DOHH2 (cell line): ENCODE results near the gene NOTCH1.
A peak's percentile ranks its signal among the peaks of the same experiment; 100 is the strongest.

Experiments
- H3F3A ChIP-seq: fragments of 200-600 bp; sonication (generic), shearing (Covaris generic); 2 replicates; pipeline ENCODE4 v1.6.0; 2016; ENCODE audit warnings: antibody characterized with exemption, mild to moderate bottlenecking; ENCODE audit not compliant: control insufficient read depth, insufficient read depth
- H3K27ac ChIP-seq: fragments of 200-600 bp; sonication (generic); 2 replicates; pipeline ENCODE4 v1.5.1; 2014; ENCODE audit warnings: low read depth, mild to moderate bottlenecking, low read length, moderate library complexity
- H3K27me3 ChIP-seq: fragments of 200-600 bp; sonication (generic); 2 replicates; pipeline ENCODE4 v1.6.1; 2014; ENCODE audit warnings: mild to moderate bottlenecking, low read length, mixed read lengths; ENCODE audit not compliant: control insufficient read depth
- H3K36me3 ChIP-seq: fragments of 200-600 bp; sonication (generic); 2 replicates; pipeline ENCODE4 v1.6.1; 2014; ENCODE audit warnings: mild to moderate bottlenecking, low read length, moderate library complexity, mixed read lengths; ENCODE audit not compliant: control insufficient read depth
- H3K4me1 ChIP-seq: fragments of 200-600 bp; sonication (generic); 2 replicates; pipeline ENCODE4 v1.6.1; 2014; ENCODE audit warnings: mild to moderate bottlenecking, low read length, mixed read lengths; ENCODE audit not compliant: control insufficient read depth
- H3K4me2 ChIP-seq: fragments of 200-600 bp; sonication (generic); 2 replicates; pipeline ENCODE4 v1.6.0; 2014; ENCODE audit warnings: mild to moderate bottlenecking, low read length, moderate library complexity
- H3K4me3 ChIP-seq: fragments of 200-600 bp; sonication (generic); 2 replicates; pipeline ENCODE4 v1.5.1; 2014; ENCODE audit warnings: mild to moderate bottlenecking, low read length, mixed read lengths
- H3K79me2 ChIP-seq: fragments of 200-600 bp; sonication (generic); 2 replicates; pipeline ENCODE4 v1.6.1; 2014; ENCODE audit warnings: mild to moderate bottlenecking, low read length, mixed read lengths; ENCODE audit not compliant: control insufficient read depth
- H3K9me2 ChIP-seq: fragments of 200-600 bp; sonication (generic); replicated peaks from 2 replicates; pipeline ENCODE4 v1.6.1; 2014; ENCODE audit warnings: mild to moderate bottlenecking, low read length, mixed read lengths; ENCODE audit not compliant: control insufficient read depth
- H3K9me3 ChIP-seq: fragments of 200-600 bp; sonication (generic); 2 replicates; pipeline ENCODE4 v1.6.1; 2014; ENCODE audit warnings: antibody characterized with exemption, low read length, mixed read lengths; ENCODE audit not compliant: control insufficient read depth, insufficient read depth
- H4K20me1 ChIP-seq: fragments of 200-600 bp; sonication (generic); 2 replicates; pipeline ENCODE4 v1.6.0; 2014; ENCODE audit warnings: low read depth, mild to moderate bottlenecking, antibody characterized with exemption, low read length, moderate library complexity; ENCODE audit not compliant: control insufficient read depth, insufficient read depth
- CTCF ChIP-seq: fragments of 200-600 bp; sonication (generic); IDR thresholded peaks from one replicate; pipeline ENCODE4 v1.5.1; 2014; ENCODE audit warnings: antibody characterized with exemption, mild to moderate bottlenecking, low read depth, low read length; ENCODE audit not compliant: poor library complexity, severe bottlenecking
- EZH2phosphoT487 ChIP-seq: fragments of 200-600 bp; sonication (generic); IDR thresholded peaks from 2 replicates; pipeline ENCODE4 v1.6.1; 2017; ENCODE audit warnings: borderline replicate concordance, mild to moderate bottlenecking, antibody characterized with exemption, low read length, moderate library complexity, mixed read lengths

Gene NOTCH1

GRCh38 chr9:136454026-136454796, 91.6 kb downstream of the NOTCH1 start:
- Histone ChIP-seq H3F3A (no peaks in the 10 kb centered on the region), H3K4me3 (no peak overlapping the region), H3K27me3 (no peaks in the 10 kb centered on the region), H3K4me2 (no peak overlapping the region), H3K9me2 (no peaks in the 10 kb centered on the region), H3K36me3 (peaks cover 78% of the 10 kb centered on the region), H3K27ac (no peak overlapping the region), H3K79me2 (no peaks in the 10 kb centered on the region), H3K9me3 (no peaks in the 10 kb centered on the region), H4K20me1 (no peaks in the 10 kb centered on the region), H3K4me1 (no peaks in the 10 kb centered on the region)
- TF ChIP-seq EZH2phosphoT487 (no peak), CTCF (no peak)

- no peaks in the 10 kb centered on the region for H3K4me1 ChIP-seq
- TF ChIP-seq EZH2phosphoT487 (no peak), CTCF (no peak)
- no peak overlapping the region for H3K4me2 ChIP-seq
- no peaks in the 10 kb centered on the region for H3K9me3 ChIP-seq
- H3K36me3 ChIP-seq, result peaks cover 75% of the 10 kb centered on the region
- H3K79me2 ChIP-seq, result no peaks in the 10 kb centered on the region
- no peaks in the 10 kb centered on the region for H3K9me2 ChIP-seq
- no peaks in the 10 kb centered on the region for H4K20me1 ChIP-seq
- H3K27ac ChIP-seq, result no peak overlapping the region
- H3F3A ChIP-seq, result no peaks in the 10 kb centered on the region
- no peaks in the 10 kb centered on the region for H3K27me3 ChIP-seq
- no peak overlapping the region for H3K4me3 ChIP-seq
Observed at GRCh38 chr9:136453326-136453725, 92.5 kb downstream of the NOTCH1 start.

- H3K4me2 ChIP-seq, result no peak overlapping the region
- no peaks in the 10 kb centered on the region for H3K9me2 ChIP-seq
- no peaks in the 10 kb centered on the region for H3K9me3 ChIP-seq
- no peak overlapping the region for H3K27ac ChIP-seq
- no peaks in the 10 kb centered on the region for H4K20me1 ChIP-seq
- H3K4me1 ChIP-seq, result no peaks in the 10 kb centered on the region
- H3K79me2 ChIP-seq, result no peaks in the 10 kb centered on the region
- no peak overlapping the region for H3K4me3 ChIP-seq
- H3K36me3 ChIP-seq, result peaks cover 81% of the 10 kb centered on the region
- no peaks in the 10 kb centered on the region for H3K27me3 ChIP-seq
- TF ChIP-seq EZH2phosphoT487, result no peak
- TF ChIP-seq CTCF, result peak; percentile 9
- H3F3A ChIP-seq, result no peaks in the 10 kb centered on the region
Observed at GRCh38 chr9:136451221-136451877, 94.5 kb downstream of the NOTCH1 start.
